GM18951 (cell line): Measurements from ENCODE around the gene HDAC9.
"Not testable (repeated sequence)": the region's sequence is repeated elsewhere in the genome, so short reads cannot be mapped to it uniquely, and the experiment has no call there.

Experiments
- POLR2A ChIP-seq: IDR thresholded peaks from 4 replicates; pipeline ENCODE4 v1.6.1; 2011; ENCODE audit warnings: mild to moderate bottlenecking; ENCODE audit not compliant: insufficient read length, insufficient read depth; ENCODE audit errors: extremely low read depth
- in situ Hi-C: fragments of 300-500 bp; cut with MboI; formaldehyde crosslinking; loops from one replicate; pipeline ENCODE4 v1.12.0; 2022; ENCODE audit warnings: low sequenced_read_pairs, mixed read lengths, inconsistent platforms; ENCODE audit not compliant: unreplicated experiment

The HDAC9 gene

GRCh38 chr7:19011212-19011611 lies 515.7 kb downstream of the HDAC9 start:
- TF ChIP-seq POLR2A, result no peak
- in situ Hi-C loops, result no loop called here

GRCh38 chr7:19015098-19015497 lies 519.5 kb downstream of the HDAC9 start:
- TF ChIP-seq POLR2A, result no peak
- in situ Hi-C loops, result no loop called here

DNA sequence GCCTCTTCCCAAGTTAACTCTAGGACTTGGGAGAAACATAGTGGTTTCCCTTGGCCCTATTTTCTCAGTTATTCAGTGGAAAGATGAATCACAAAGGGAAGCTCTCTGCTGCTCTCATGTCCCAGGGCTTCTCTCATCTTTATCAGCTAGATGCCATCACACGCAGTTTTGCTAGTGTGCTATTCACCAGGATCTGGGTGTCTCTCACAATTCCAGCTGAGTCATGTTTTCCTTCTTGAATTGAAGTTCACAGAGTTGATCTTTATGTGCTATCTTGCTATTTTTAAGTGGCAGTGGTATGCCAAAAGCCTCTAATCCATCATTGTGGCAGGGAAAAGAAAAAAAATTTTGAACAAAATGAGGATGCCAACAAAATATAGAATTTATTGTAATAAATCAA lies 520.6 kb downstream of the HDAC9 start:
- TF ChIP-seq POLR2A, result no peak
- in situ Hi-C loops, result no loop called here

DNA sequence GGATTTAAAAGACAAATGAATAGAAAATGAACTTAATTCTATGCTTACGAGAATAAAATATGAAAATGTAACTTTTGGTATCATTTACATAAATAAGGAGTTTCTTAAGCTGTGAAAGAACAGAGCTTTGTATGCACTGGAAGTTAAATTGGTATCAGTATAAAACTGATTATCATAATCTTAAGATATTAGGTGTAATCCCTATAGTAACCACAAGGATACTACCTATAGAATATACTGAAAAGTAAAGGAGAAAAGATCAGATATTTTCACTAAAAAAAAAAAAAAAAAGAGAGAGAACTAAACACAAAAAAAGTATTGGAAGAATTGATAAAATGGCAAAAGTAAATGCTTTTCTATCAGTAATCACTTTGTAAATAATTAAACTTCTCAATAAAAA lies 521.8 kb downstream of the HDAC9 start:
- in situ Hi-C loops, result no loop called here

GRCh38 chr7:19020062-19020461 lies 524.5 kb downstream of the HDAC9 start:
- in situ Hi-C loops, result no loop called here
- no peak for TF ChIP-seq POLR2A

More for the DNA sequence above, 521.8 kb downstream of the HDAC9 start:
- TF ChIP-seq POLR2A, result no peak

GRCh38 chr7:19020711-19021110 lies 525.2 kb downstream of the HDAC9 start:
- TF ChIP-seq POLR2A, result no peak
- in situ Hi-C loops, result no loop called here

GRCh38 chr7:19023477-19023876 lies 527.9 kb downstream of the HDAC9 start:
- in situ Hi-C loops, result no loop called here
- TF ChIP-seq POLR2A, result no peak

GRCh38 chr7:19024261-19024660 lies 528.7 kb downstream of the HDAC9 start:
- in situ Hi-C loops, result no loop called here
- TF ChIP-seq POLR2A, result no peak

- TF ChIP-seq POLR2A, result no peak
- in situ Hi-C loops, result no loop called here
These were observed 531.3 kb downstream of the HDAC9 start for GRCh38 chr7:19026888-19027287.

- in situ Hi-C loops, result no loop called here
- no peak for TF ChIP-seq POLR2A
These were observed 534.7 kb downstream of the HDAC9 start for GRCh38 chr7:19030281-19030680.

DNA sequence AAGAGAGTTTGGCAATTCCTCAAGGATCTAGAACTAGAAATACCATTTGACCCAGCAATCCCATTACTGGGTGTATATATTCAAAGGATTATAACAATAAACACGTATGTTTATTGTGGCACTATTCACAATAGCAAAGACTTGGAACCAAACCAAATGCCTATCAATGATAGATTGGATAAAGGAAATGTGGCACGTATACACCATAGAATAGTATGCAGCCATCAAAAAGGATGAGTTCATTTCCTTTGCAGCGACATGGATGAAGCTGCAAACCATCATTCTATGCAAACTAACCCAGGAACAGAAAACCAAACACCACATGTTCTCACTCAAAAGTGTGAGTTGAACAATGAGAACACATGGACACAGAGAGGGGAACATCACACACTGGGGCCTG lies 537.4 kb downstream of the HDAC9 start:
- in situ Hi-C loops, result not testable (repeated sequence)

DNA sequence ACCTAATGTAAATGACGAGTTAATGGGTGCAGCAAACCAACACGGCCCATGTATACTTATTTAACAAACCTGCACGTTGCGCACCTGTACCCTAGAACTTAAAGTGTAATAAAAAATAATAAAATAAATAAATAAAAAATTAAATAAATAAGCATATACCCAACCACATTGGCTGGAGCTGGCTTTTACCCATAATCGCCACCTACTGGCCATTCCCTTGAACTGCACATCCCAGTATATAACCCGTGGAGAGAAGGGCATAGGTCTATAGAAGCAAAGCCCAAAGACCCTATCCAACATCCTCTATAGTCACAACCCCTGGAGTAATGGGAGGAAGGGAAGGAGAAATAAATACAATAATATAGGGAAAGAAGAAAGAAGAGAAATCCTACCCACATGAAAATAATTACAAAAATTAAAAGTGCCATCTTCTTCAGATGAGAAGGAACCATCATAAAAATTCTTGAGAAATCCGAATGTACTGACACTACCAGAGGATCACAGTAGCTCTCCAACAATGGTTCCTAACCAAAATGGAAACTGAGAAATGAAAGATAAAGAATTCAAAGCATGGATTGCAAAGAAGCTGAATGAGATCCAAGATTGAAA lies 556.3 kb downstream of the HDAC9 start:
- in situ Hi-C loops, result loop anchor here (25.0 kb wide), 1 partner anchor 690 kb away; no protein-coding TSS in a partner anchor
- TF ChIP-seq POLR2A, result no peak
